Measurements from ENCODE around the gene SAMD1. TPM values are rescaled to one million over a fixed set of nuclear protein-coding genes. Genes with fewer than 3 reads are reported as not detected.

The SAMD1 gene
- total and polyA plus RNA-seq, 9 of the 15 experiments (the other 6 are each of a cell fraction or from before 2014, with no cell fraction given), result 2.9 to 96.0 (median 43.5) TPM

DNA sequence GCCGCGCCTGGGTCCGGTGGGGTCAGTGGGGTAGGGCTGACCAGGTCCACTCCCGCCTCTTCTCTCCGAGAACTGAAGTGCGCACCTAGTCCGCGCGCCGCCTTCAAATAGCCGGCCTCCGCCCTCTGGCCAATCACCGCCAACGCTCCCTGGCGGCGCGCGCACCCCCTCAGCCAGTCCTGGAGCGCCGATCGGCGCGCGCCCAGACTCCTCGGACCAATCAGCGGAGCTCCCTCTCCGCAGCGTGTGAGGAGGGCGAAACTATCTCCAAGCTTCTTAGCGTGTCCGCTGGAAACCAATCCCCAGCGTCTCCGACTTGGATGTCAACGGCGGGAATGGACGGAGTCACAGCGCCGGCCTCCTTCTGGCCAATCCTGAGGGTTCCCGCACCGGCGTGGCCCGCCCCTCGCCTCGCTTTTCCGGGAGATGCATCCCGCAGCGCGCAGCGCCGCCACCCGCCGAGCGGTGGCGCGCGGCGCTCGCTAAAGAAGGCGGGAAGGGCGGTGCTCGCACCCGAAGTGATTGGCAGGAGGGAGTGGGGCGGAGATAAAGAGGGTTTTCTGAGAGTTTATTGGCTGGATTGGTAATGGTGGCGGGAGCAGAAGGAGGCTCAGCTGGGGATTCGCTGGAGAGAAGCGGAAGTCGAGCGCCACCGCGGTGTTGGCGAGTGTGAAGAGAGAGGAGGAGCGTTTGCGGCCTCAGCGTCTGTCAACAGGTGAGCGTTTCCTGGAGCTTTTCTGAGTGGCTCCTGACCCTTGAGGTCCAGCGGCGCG, 46.1 kb upstream of the SAMD1 start, which contains the start of gene ASF1B (continued):
- TF ChIP-seq ZEB2 (IDR thresholded peaks at IDR 0.05) (no peak; the same call in 1 of the 2 replicates), ZNF212 (CRISPR knock-in tag; IDR thresholded peaks at IDR 0.05) (no peak), KAT8 (IDR thresholded peaks at IDR 0.05; ENCODE audit: low read depth) (no peak), RFX1 (IDR thresholded peaks at IDR 0.05) (no peak; the same call in 1 of the 2 replicates), RBM22 (IDR thresholded peaks at IDR 0.05; ENCODE audit: low read depth, low read length, poor library complexity, severe bottlenecking) (no peak), RFX7 (CRISPR knock-in tag; IDR thresholded peaks at IDR 0.05) (no peak), GTF2A2 (tag; IDR thresholded peaks at IDR 0.05) (no peak), MAFF (IDR thresholded peaks at IDR 0.05; ENCODE audit: low read length) (no peak), PRMT5 (CRISPR knock-in tag; IDR thresholded peaks at IDR 0.05) (no peak), SMAD1 (IDR thresholded peaks at IDR 0.05; ENCODE audit: low read depth, low read length, partially characterized antibody) (no peak), SMAD2 (IDR thresholded peaks at IDR 0.05; ENCODE audit: low read depth, low read length) (no peak), NRF1 (conservative IDR thresholded peaks at IDR 0.05 in 1 of 2, IDR thresholded peaks at IDR 0.05 in 1 of 2) (peak; percentile 92 to 93)
- TF ChIP-seq, protein P1, sequence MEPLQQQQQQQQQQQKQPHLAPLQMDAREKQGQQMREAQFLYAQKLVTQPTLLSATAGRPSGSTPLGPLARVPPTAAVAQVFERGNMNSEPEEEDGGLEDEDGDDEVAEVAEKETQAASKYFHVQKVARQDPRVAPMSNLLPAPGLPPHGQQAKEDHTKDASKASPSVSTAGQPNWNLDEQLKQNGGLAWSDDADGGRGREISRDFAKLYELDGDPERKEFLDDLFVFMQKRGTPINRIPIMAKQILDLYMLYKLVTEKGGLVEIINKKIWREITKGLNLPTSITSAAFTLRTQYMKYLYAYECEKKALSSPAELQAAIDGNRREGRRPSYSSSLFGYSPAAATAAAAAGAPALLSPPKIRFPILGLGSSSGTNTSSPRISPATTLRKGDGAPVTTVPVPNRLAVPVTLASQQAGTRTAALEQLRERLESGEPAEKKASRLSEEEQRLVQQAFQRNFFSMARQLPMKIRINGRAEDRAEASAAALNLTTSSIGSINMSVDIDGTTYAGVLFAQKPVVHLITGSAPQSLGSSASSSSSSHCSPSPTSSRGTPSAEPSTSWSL (CRISPR knock-in tag; IDR thresholded peaks at IDR 0.05; ENCODE audit: borderline replicate concordance), result no peak
- TF ChIP-seq, protein P2, sequence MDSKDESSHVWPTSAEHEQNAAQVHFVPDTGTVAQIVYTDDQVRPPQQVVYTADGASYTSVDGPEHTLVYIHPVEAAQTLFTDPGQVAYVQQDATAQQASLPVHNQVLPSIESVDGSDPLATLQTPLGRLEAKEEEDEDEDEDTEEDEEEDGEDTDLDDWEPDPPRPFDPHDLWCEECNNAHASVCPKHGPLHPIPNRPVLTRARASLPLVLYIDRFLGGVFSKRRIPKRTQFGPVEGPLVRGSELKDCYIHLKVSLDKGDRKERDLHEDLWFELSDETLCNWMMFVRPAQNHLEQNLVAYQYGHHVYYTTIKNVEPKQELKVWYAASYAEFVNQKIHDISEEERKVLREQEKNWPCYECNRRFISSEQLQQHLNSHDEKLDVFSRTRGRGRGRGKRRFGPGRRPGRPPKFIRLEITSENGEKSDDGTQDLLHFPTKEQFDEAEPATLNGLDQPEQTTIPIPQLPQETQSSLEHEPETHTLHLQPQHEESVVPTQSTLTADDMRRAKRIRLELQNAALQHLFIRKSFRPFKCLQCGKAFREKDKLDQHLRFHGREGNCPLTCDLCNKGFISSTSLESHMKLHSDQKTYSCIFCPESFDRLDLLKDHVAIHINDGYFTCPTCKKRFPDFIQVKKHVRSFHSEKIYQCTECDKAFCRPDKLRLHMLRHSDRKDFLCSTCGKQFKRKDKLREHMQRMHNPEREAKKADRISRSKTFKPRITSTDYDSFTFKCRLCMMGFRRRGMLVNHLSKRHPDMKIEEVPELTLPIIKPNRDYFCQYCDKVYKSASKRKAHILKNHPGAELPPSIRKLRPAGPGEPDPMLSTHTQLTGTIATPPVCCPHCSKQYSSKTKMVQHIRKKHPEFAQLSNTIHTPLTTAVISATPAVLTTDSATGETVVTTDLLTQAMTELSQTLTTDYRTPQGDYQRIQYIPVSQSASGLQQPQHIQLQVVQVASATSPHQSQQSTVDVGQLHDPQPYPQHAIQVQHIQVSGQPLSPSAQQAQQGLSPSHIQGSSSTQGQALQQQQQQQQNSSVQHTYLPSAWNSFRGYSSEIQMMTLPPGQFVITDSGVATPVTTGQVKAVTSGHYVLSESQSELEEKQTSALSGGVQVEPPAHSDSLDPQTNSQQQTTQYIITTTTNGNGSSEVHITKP (IDR thresholded peaks at IDR 0.05; ENCODE audit: partially characterized antibody), result peak; percentile 71
- TF ChIP-seq, protein P3, sequence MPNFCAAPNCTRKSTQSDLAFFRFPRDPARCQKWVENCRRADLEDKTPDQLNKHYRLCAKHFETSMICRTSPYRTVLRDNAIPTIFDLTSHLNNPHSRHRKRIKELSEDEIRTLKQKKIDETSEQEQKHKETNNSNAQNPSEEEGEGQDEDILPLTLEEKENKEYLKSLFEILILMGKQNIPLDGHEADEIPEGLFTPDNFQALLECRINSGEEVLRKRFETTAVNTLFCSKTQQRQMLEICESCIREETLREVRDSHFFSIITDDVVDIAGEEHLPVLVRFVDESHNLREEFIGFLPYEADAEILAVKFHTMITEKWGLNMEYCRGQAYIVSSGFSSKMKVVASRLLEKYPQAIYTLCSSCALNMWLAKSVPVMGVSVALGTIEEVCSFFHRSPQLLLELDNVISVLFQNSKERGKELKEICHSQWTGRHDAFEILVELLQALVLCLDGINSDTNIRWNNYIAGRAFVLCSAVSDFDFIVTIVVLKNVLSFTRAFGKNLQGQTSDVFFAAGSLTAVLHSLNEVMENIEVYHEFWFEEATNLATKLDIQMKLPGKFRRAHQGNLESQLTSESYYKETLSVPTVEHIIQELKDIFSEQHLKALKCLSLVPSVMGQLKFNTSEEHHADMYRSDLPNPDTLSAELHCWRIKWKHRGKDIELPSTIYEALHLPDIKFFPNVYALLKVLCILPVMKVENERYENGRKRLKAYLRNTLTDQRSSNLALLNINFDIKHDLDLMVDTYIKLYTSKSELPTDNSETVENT (CRISPR knock-in tag; IDR thresholded peaks at IDR 0.05), result no peak
- TF ChIP-seq, protein P4, sequence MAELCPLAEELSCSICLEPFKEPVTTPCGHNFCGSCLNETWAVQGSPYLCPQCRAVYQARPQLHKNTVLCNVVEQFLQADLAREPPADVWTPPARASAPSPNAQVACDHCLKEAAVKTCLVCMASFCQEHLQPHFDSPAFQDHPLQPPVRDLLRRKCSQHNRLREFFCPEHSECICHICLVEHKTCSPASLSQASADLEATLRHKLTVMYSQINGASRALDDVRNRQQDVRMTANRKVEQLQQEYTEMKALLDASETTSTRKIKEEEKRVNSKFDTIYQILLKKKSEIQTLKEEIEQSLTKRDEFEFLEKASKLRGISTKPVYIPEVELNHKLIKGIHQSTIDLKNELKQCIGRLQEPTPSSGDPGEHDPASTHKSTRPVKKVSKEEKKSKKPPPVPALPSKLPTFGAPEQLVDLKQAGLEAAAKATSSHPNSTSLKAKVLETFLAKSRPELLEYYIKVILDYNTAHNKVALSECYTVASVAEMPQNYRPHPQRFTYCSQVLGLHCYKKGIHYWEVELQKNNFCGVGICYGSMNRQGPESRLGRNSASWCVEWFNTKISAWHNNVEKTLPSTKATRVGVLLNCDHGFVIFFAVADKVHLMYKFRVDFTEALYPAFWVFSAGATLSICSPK (IDR thresholded peaks at IDR 0.05; ENCODE audit: borderline replicate concordance), result no peak
- TF ChIP-seq, protein P5, sequence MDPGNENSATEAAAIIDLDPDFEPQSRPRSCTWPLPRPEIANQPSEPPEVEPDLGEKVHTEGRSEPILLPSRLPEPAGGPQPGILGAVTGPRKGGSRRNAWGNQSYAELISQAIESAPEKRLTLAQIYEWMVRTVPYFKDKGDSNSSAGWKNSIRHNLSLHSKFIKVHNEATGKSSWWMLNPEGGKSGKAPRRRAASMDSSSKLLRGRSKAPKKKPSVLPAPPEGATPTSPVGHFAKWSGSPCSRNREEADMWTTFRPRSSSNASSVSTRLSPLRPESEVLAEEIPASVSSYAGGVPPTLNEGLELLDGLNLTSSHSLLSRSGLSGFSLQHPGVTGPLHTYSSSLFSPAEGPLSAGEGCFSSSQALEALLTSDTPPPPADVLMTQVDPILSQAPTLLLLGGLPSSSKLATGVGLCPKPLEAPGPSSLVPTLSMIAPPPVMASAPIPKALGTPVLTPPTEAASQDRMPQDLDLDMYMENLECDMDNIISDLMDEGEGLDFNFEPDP (CRISPR knock-in tag; IDR thresholded peaks at IDR 0.05), result no peak
